ENCODE measurements around the gene CYFIP1. TPM values are rescaled to one million over a fixed set of nuclear protein-coding genes. Genes with fewer than 3 reads are reported as not detected.

The CYFIP1 gene
- polyA plus RNA-seq, 3 donors, result 47.1 to 85.5 (median 63.8) TPM

DNA sequence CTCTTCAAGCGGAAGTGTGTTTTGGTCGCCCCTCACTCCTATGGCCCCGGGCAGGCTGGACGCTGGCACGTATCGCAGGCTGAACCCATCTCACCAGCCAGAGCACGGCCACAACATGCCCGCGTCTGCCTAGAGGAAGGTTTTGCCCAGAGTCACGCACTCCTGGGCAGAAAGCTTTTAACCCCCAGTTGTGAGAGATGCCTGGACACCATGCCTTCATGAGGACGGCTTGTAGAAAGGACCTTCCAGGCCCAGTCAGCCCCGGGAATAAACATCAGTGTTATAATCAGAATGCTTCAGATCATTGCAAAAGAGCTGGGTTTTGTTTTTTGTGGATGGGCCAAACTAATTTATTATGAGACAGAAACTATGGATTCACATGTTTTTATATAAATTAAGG, 16.5 kb downstream of the CYFIP1 start:
- H3K4me1 Mint-ChIP-seq, result peaks cover 42% of the 10 kb centered on the region
- peaks cover 14 to 21% of the 10 kb centered on the region in 2 donors for H3K4me1 ChIP-seq (ENCODE audit: control insufficient read depth in 1 of 2, insufficient read depth in 2 of 2, low read length in 2 of 2)
- no peaks in the 10 kb centered on the region for H3K27me3 Mint-ChIP-seq (ENCODE audit: low read depth in 3 of 3)
- no peak overlapping the region for H3K9ac ChIP-seq (ENCODE audit: insufficient read depth, low read length, poor library complexity, severe bottlenecking)
- H2AFZ ChIP-seq (ENCODE audit: insufficient read depth, low read depth, low read length, poor library complexity, severe bottlenecking), result no peak overlapping the region
- peaks cover 100% of the 10 kb centered on the region for H4K20me1 ChIP-seq (ENCODE audit: insufficient read depth, low read length)
- no peak overlapping the region for H3K4me3 ChIP-seq (replicated peaks in 1 of 3; ENCODE audit: low read depth in 2 of 3, low read length in 3 of 3)
- H3K27ac ChIP-seq (ENCODE audit: low read depth in 1 of 2, low read length in 2 of 2), result no peak overlapping the region
- WGBS (ENCODE audit: insufficient coverage), result 95% methylated on average over 12 of the region's 12 CpGs
- intact Hi-C loops (cut with micrococcal nuclease), result no loop called here
- no peaks in the 10 kb centered on the region for H3K27me3 ChIP-seq (ENCODE audit: control insufficient read depth in 2 of 2, insufficient read depth in 2 of 2, low read length in 2 of 2)
- no peak overlapping the region for H3K4me2 ChIP-seq (replicated peaks; ENCODE audit: extremely low read depth, low read length, poor library complexity, severe bottlenecking)
- TF ChIP-seq, protein P1, sequence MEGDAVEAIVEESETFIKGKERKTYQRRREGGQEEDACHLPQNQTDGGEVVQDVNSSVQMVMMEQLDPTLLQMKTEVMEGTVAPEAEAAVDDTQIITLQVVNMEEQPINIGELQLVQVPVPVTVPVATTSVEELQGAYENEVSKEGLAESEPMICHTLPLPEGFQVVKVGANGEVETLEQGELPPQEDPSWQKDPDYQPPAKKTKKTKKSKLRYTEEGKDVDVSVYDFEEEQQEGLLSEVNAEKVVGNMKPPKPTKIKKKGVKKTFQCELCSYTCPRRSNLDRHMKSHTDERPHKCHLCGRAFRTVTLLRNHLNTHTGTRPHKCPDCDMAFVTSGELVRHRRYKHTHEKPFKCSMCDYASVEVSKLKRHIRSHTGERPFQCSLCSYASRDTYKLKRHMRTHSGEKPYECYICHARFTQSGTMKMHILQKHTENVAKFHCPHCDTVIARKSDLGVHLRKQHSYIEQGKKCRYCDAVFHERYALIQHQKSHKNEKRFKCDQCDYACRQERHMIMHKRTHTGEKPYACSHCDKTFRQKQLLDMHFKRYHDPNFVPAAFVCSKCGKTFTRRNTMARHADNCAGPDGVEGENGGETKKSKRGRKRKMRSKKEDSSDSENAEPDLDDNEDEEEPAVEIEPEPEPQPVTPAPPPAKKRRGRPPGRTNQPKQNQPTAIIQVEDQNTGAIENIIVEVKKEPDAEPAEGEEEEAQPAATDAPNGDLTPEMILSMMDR (IDR thresholded peaks at IDR 0.05), result no peak
- H3K36me3 ChIP-seq (replicated peaks in 1 of 2; ENCODE audit: control insufficient read depth in 1 of 2, insufficient read depth in 2 of 2, low read length in 2 of 2), result peaks cover 4 to 16% of the 10 kb centered on the region in 2 donors
- peak overlapping the region in 2 of 7 donors; percentile 10 to 38 for H3K27ac Mint-ChIP-seq
- no peaks in the 10 kb centered on the region for H3K9me3 ChIP-seq (replicated peaks in 1 of 2; ENCODE audit: control insufficient read depth in 1 of 2, insufficient read depth in 1 of 2, low read length in 2 of 2)
- H3K9me3 Mint-ChIP-seq, result peaks cover 0 to 2% (median 0%) of the 10 kb centered on the region in 7 donors
- H3K36me3 Mint-ChIP-seq, result peaks cover 13 to 28% of the 10 kb centered on the region in 2 donors
- no peak overlapping the region for H3K4me3 Mint-ChIP-seq
- peaks cover 87% of the 10 kb centered on the region for H3K79me2 ChIP-seq (ENCODE audit: insufficient read depth, low read length)
- no peak for DNase-seq

DNA sequence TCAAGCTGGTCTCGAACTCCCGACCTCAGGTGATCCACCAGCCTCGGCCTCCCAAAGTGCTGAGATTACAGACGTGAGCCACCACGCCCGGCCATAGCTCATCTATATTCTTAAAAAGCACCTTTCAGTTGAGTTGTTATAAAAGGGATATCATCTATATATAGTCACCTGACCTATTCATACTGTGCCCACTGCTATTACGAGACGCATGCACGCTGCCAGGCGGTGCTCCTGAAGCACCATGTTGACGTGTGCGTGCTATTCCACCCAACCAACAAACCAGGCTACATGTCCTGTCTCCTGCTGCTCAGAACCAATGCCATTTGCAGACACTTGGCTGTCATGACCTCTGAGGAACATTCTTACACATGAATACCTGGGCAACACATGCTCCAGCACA, 17.6 kb downstream of the CYFIP1 start:
- no peak overlapping the region for H2AFZ ChIP-seq (ENCODE audit: insufficient read depth, low read depth, low read length, poor library complexity, severe bottlenecking)
- peaks cover 48% of the 10 kb centered on the region for H3K4me1 Mint-ChIP-seq
- no peaks in the 10 kb centered on the region for H3K27me3 ChIP-seq (ENCODE audit: control insufficient read depth in 2 of 2, insufficient read depth in 2 of 2, low read length in 2 of 2)
- 91% methylated on average over 6 of the region's 12 CpGs for WGBS (ENCODE audit: insufficient coverage)
- intact Hi-C loops (cut with micrococcal nuclease), result no loop called here
- peaks cover 83% of the 10 kb centered on the region for H3K79me2 ChIP-seq (ENCODE audit: insufficient read depth, low read length)
- peaks cover 13 to 24% of the 10 kb centered on the region in 2 donors for H3K36me3 Mint-ChIP-seq
- no peaks in the 10 kb centered on the region for H3K27me3 Mint-ChIP-seq (ENCODE audit: low read depth in 3 of 3)
- peaks cover 19 to 21% of the 10 kb centered on the region in 2 donors for H3K4me1 ChIP-seq (ENCODE audit: control insufficient read depth in 1 of 2, insufficient read depth in 2 of 2, low read length in 2 of 2)
- no peak for DNase-seq
- no peak overlapping the region for H3K4me3 Mint-ChIP-seq
- no peak overlapping the region for H3K4me3 ChIP-seq (replicated peaks in 1 of 3; ENCODE audit: low read depth in 2 of 3, low read length in 3 of 3)
- H3K27ac Mint-ChIP-seq, result peak overlapping the region in 1 of 7 donors; percentile 40
- no peak overlapping the region for H3K27ac ChIP-seq (ENCODE audit: low read depth in 1 of 2, low read length in 2 of 2)
- peaks cover 100% of the 10 kb centered on the region for H4K20me1 ChIP-seq (ENCODE audit: insufficient read depth, low read length)
- peaks cover 4 to 11% of the 10 kb centered on the region in 2 donors for H3K36me3 ChIP-seq (replicated peaks in 1 of 2; ENCODE audit: control insufficient read depth in 1 of 2, insufficient read depth in 2 of 2, low read length in 2 of 2)
- no peak overlapping the region for H3K9ac ChIP-seq (ENCODE audit: insufficient read depth, low read length, poor library complexity, severe bottlenecking)
- no peaks in the 10 kb centered on the region for H3K9me3 ChIP-seq (replicated peaks in 1 of 2; ENCODE audit: control insufficient read depth in 1 of 2, insufficient read depth in 1 of 2, low read length in 2 of 2)
- H3K9me3 Mint-ChIP-seq, result peaks cover 0 to 2% (median 0%) of the 10 kb centered on the region in 7 donors
- H3K4me2 ChIP-seq (replicated peaks; ENCODE audit: extremely low read depth, low read length, poor library complexity, severe bottlenecking), result no peak overlapping the region
- TF ChIP-seq, protein P1 (IDR thresholded peaks at IDR 0.05), result no peak
